HG03103 (cell line): ENCODE data around the gene EIF3J.
"Not testable (repeated sequence)": the region's sequence is repeated elsewhere in the genome, so short reads cannot be mapped to it uniquely, and the experiment has no call there.

Experiments used
- ATAC-seq: cut with Tn5 transposase; IDR thresholded peaks from one replicate; pipeline ENCODE4 v1.9.1; 2021; ENCODE audit warnings: low read depth; ENCODE audit not compliant: unreplicated experiment

The EIF3J gene

GRCh38 chr15:44541282-44541958 lies 4.5 kb downstream of the EIF3J start:
- ATAC-seq: no peak

- no peak for ATAC-seq
Observed at GRCh38 chr15:44542596-44542995, 5.6 kb downstream of the EIF3J start.

- not testable (repeated sequence) for ATAC-seq
Observed at GRCh38 chr15:44544745-44545144, 7.8 kb downstream of the EIF3J start.

GRCh38 chr15:44545913-44546802 lies 9.2 kb downstream of the EIF3J start:
- no peak for ATAC-seq

GRCh38 chr15:44549152-44549551 lies 12.2 kb downstream of the EIF3J start:
- ATAC-seq: not testable (repeated sequence)

- ATAC-seq: no peak
Observed at GRCh38 chr15:44550256-44550655, 13.3 kb downstream of the EIF3J start.

GRCh38 chr15:44550734-44551133 lies 13.8 kb downstream of the EIF3J start:
- ATAC-seq: no peak

GRCh38 chr15:44554934-44555723 lies 18.2 kb downstream of the EIF3J start:
- no peak for ATAC-seq

GRCh38 chr15:44560926-44561325 lies 24.0 kb downstream of the EIF3J start:
- ATAC-seq: not testable (repeated sequence)

GRCh38 chr15:44565387-44566154 lies 28.6 kb downstream of the EIF3J start:
- no peak for ATAC-seq

- ATAC-seq: no peak
Observed at GRCh38 chr15:44566155-44566540, 29.2 kb downstream of the EIF3J start.

GRCh38 chr15:44568338-44568737 lies 31.4 kb downstream of the EIF3J start:
- no peak for ATAC-seq

- ATAC-seq: no peak
Observed at GRCh38 chr15:44569316-44569715, 32.4 kb downstream of the EIF3J start.

GRCh38 chr15:44570361-44570760 lies 33.4 kb downstream of the EIF3J start:
- ATAC-seq: no peak

- ATAC-seq: no peak
Observed at GRCh38 chr15:44573386-44573785, 36.4 kb downstream of the EIF3J start.

GRCh38 chr15:44574734-44575133 lies 37.8 kb downstream of the EIF3J start:
- no peak for ATAC-seq

- ATAC-seq: no peak
Observed at GRCh38 chr15:44580105-44580504, 43.2 kb downstream of the EIF3J start.

- no peak for ATAC-seq
Observed at GRCh38 chr15:44584162-44584749, 47.3 kb downstream of the EIF3J start.

- no peak for ATAC-seq
Observed at GRCh38 chr15:44585633-44586032, 48.7 kb downstream of the EIF3J start.

GRCh38 chr15:44588541-44588940 lies 51.6 kb downstream of the EIF3J start:
- no peak for ATAC-seq
